ENCODE results near the gene ADGRD2. TPM values are rescaled to one million over a fixed set of nuclear protein-coding genes. Genes with fewer than 3 reads are reported as not detected.

ADGRD2 gene
- total RNA-seq, 1 donor from 2014 or later: not detected

- intact Hi-C loops (cut with DNase I): no loop called here
- no peak for DNase-seq (ENCODE audit: low spot score)
Measured at GRCh38 chr9:124521142-124521541, 70.9 kb downstream of the ADGRD2 start.

GRCh38 chr9:124522121-124523098 lies 72.2 kb downstream of the ADGRD2 start:
- no peak for DNase-seq (ENCODE audit: low spot score)
- intact Hi-C loops (cut with DNase I): no loop called here

- DNase-seq (ENCODE audit: low spot score): no peak
Measured at GRCh38 chr9:124526174-124526573, 75.9 kb downstream of the ADGRD2 start.

GRCh38 chr9:124527781-124528180 lies 77.5 kb downstream of the ADGRD2 start:
- intact Hi-C loops (cut with DNase I): no loop called here
- DNase-seq (ENCODE audit: low spot score): no peak

More at GRCh38 chr9:124526174-124526573, 75.9 kb downstream of the ADGRD2 start:
- intact Hi-C loops (cut with DNase I): no loop called here

Other genes with a start within 250 kb of the ADGRD2 start
- 11.6 TPM for gene NEK6, start 192.5 kb upstream of the ADGRD2 start, total RNA-seq
- 133 TPM for gene PSMB7, start 35.0 kb upstream of the ADGRD2 start, total RNA-seq
- not detected for gene NR5A1, start 56.9 kb downstream of the ADGRD2 start, total RNA-seq

All from cardiac septum (tissue), 1 donor.